ENCODE data around the gene RCVRN.

DNA sequence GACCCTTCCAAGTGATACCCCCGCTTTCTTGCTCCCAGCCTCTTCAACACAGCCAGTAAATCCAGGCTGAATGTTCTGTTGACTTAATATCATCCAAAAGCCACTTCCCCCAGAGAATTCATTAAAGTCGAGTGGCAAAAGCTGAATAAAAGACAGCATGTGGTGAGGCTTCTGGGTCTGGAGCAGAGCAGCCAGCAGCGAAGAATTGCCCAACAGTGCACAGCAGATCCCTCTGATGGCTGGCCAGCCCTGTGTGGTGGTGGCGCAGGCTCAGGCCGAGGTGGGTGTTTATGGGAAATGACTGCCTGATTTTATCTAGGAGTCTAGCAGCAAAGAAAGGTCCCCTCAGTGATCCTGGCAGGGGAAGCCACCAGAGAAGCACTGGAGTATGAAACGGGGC is 30.3 kb upstream of the RCVRN start:
- TF ChIP-seq RAD21 (CRISPR knock-in tag; conservative IDR thresholded peaks at IDR 0.05 in 1 of 2, IDR thresholded peaks at IDR 0.05 in 1 of 2) = no peak
- TF ChIP-seq SMARCA4 (IDR thresholded peaks at IDR 0.05) = no peak
- TF ChIP-seq FOXJ3 (CRISPR knock-in tag; IDR thresholded peaks at IDR 0.05) = no peak
- TF ChIP-seq CTCF (IDR thresholded peaks at IDR 0.05 in 2 of 3, conservative IDR thresholded peaks at IDR 0.05 in 1 of 3; ENCODE audit: insufficient read depth in 2 of 3, low read depth in 1 of 3, low read length in 3 of 3) = no peak
- TF ChIP-seq ZBTB7A (IDR thresholded peaks at IDR 0.05; ENCODE audit: borderline replicate concordance, control insufficient read depth, low read depth, low read length) = no peak
- no peak for TF ChIP-seq CCAR2 (IDR thresholded peaks at IDR 0.05; ENCODE audit: low read depth, low read length)
- no peak for TF ChIP-seq TFE3 (CRISPR knock-in tag; IDR thresholded peaks at IDR 0.05)
- no peak for TF ChIP-seq HMG20A (CRISPR knock-in tag; conservative IDR thresholded peaks at IDR 0.05)
- TF ChIP-seq ZNF274 (IDR thresholded peaks at IDR 0.05; ENCODE audit: borderline replicate concordance, low read depth, low read length) = no peak
- TF ChIP-seq PML (IDR thresholded peaks at IDR 0.05; ENCODE audit: low read length) = no peak
- no peak for TF ChIP-seq USF2 (CRISPR knock-in tag; IDR thresholded peaks at IDR 0.05)

Data from K562 (cell line).